Adipose tissue (tissue), 3 donors: ENCODE results near the gene FER. TPM values are rescaled to one million over a fixed set of nuclear protein-coding genes. Genes with fewer than 3 reads are reported as not detected.
"Not testable (repeated sequence)": the region's sequence is repeated elsewhere in the genome, so short reads cannot be mapped to it uniquely, and the experiment has no call there.

ENCODE experiments used
- H3K27ac ChIP-seq: one replicate; pipeline ENCODE4 v1.5.1; 2013; ENCODE audit warnings: low read depth, low read length
- WGBS, 3 donors: extraction: QIAGEN DNeasy Blood & Tissue Kit; methylation state at CpG; one replicate each; pipeline ENCODE4 v1.1.7; 2013; 5-methylcytosine and 5-hydroxymethylcytosine counted together
- polyA plus RNA-seq, 3 donors: library from polyadenylated mRNA; stranded (reverse); fragments of 200-250 nt; gene quantifications; one replicate each; pipeline ENCODE4 v1.2.3, GENCODE V29; 2013
- donor health status: healthy with polysubstance abuse.
- donor health status: Bipolar disorder and iron deficiency.
- donor health status: healthy.

The FER gene
- polyA plus RNA-seq, 3 donors, result 1.3 to 2.9 (median 2.8) TPM

GRCh38 chr5:108993440-108993839, 245.7 kb downstream of the FER start:
- 94 to 100% (median 94%) methylated on average over 10 to 12 of the region's 12 CpGs for WGBS, 3 donors

GRCh38 chr5:108997720-108998119, 250.0 kb downstream of the FER start:
- WGBS, 3 donors, result 90 to 96% (median 93%) methylated on average over 4 of the region's 4 CpGs
- H3K27ac ChIP-seq, result no peak overlapping the region

More at GRCh38 chr5:108993440-108993839, 245.7 kb downstream of the FER start:
- not testable (repeated sequence) for H3K27ac ChIP-seq

GRCh38 chr5:108998216-108998615, 250.5 kb downstream of the FER start:
- no peak overlapping the region for H3K27ac ChIP-seq
- 96 to 98% (median 97%) methylated on average over 11 of the region's 11 CpGs for WGBS, 3 donors

GRCh38 chr5:109003928-109004327, 256.2 kb downstream of the FER start:
- WGBS, 3 donors, result 71 to 96% (median 88%) methylated on average over 4 of the region's 4 CpGs
- no peak overlapping the region for H3K27ac ChIP-seq

GRCh38 chr5:109005297-109006009, 257.8 kb downstream of the FER start:
- WGBS, 3 donors, result 89 to 90% (median 90%) methylated on average over 4 of the region's 4 CpGs
- H3K27ac ChIP-seq, result no peak overlapping the region

GRCh38 chr5:109006129-109006528, 258.4 kb downstream of the FER start:
- H3K27ac ChIP-seq, result no peak overlapping the region
- WGBS, 3 donors, result 88 to 92% (median 89%) methylated on average over 6 of the region's 6 CpGs

- WGBS, 3 donors, result 56 to 78% (median 61%) methylated on average over 1 of the region's 1 CpG
- no peak overlapping the region for H3K27ac ChIP-seq
Observed at GRCh38 chr5:109016300-109016699, 268.6 kb downstream of the FER start.

- no peak overlapping the region for H3K27ac ChIP-seq
Observed at GRCh38 chr5:109022056-109022455, 274.4 kb downstream of the FER start.

- WGBS, 3 donors, result 37 to 68% (median 63%) methylated on average over 1 of the region's 1 CpG
- H3K27ac ChIP-seq, result not testable (repeated sequence)
Observed at GRCh38 chr5:109025729-109026128, 278.0 kb downstream of the FER start.

- no peak overlapping the region for H3K27ac ChIP-seq
- WGBS, 3 donors, result 74 to 93% (median 92%) methylated on average over 1 of the region's 1 CpG
Observed at GRCh38 chr5:109027983-109028607, 280.4 kb downstream of the FER start.

GRCh38 chr5:109028608-109029299, 281.1 kb downstream of the FER start:
- no peak overlapping the region for H3K27ac ChIP-seq

GRCh38 chr5:109029847-109030246, 282.1 kb downstream of the FER start:
- 92 to 97% (median 97%) methylated on average over 1 of the region's 1 CpG for WGBS, 3 donors
- no peak overlapping the region for H3K27ac ChIP-seq

More at GRCh38 chr5:109028608-109029299, 281.1 kb downstream of the FER start:
- WGBS, 3 donors, result 91 to 94% (median 93%) methylated on average over 2 of the region's 2 CpGs

- 84 to 93% (median 86%) methylated on average over 2 of the region's 2 CpGs for WGBS, 3 donors
- no peak overlapping the region for H3K27ac ChIP-seq
Observed at GRCh38 chr5:109030360-109031143, 282.9 kb downstream of the FER start.

- WGBS, 3 donors, result 87 to 94% (median 93%) methylated on average over 1 of the region's 1 CpG
Observed at GRCh38 chr5:109034306-109034705, 286.6 kb downstream of the FER start.

GRCh38 chr5:109035436-109035835, 287.7 kb downstream of the FER start:
- 78 to 87% (median 83%) methylated on average over 4 of the region's 4 CpGs for WGBS, 3 donors
- H3K27ac ChIP-seq, result no peak overlapping the region

More at GRCh38 chr5:109034306-109034705, 286.6 kb downstream of the FER start:
- no peak overlapping the region for H3K27ac ChIP-seq

GRCh38 chr5:109038209-109038840, 290.6 kb downstream of the FER start:
- H3K27ac ChIP-seq, result no peak overlapping the region
- WGBS, 3 donors, result 75 to 90% (median 80%) methylated on average over 2 of the region's 2 CpGs

GRCh38 chr5:109041317-109041716, 293.6 kb downstream of the FER start:
- H3K27ac ChIP-seq, result no peak overlapping the region
- WGBS, 3 donors, result 69 to 89% (median 80%) methylated on average over 3 of the region's 3 CpGs

- WGBS, 3 donors, result 40 to 54% (median 52%) methylated on average over 2 of the region's 2 CpGs
- H3K27ac ChIP-seq, result no peak overlapping the region
Observed at GRCh38 chr5:109045710-109046109, 298.0 kb downstream of the FER start.
